Stimulated activated CD8-positive, alpha-beta memory T cell treated with anti-CD3 and anti-CD28 coated beads, Interleukin-7, amount 100 ng/mL, for 4 hours (primary cell): ENCODE results near the gene PREP.

ENCODE experiments used
- DNase-seq, 2 donors: peaks; one replicate each; pipeline ENCODE4 v3.0.0-alpha.2; 2020; ENCODE audit warnings: low read depth in 2 of 2

PREP gene

DNA sequence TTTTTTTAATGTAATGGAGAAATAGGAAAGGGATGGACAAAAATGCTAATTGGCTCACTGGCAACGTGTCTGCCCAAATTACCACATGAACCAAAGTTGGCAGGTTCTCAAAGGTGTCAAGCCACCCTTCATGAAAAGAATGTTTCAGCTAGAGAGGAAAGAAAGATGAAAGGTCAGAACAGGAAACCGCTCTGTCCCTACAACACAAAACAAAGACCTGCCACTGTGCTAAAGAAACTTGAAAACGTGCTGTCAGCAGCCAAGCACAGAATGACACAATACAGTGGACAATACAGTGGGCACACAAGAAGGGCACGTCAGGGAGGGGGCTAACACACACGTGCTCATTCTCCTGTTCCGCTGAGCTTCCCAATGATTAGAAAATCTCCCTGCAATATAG lies 4.9 kb downstream of the PREP start:
- no peak for DNase-seq

DNA sequence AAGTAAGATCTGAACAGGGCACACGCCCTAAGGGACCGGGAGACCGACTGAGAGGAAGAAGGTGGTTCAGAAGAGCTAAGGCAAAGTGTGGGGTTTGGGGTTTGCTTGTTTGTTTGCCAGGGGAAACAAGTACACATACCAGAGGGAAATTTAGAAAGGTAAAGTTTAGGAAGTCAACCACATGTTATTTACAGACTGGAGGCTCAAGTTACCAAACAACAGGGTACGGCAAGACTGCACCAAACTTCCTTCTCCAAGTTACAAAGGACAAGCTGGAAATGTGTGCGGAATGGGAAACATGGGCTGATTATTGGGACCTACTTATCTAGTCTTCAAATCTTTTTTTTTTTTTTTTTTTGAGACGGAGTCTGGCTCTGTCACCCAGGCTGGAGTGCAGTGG lies 11.2 kb downstream of the PREP start:
- DNase-seq: no peak

DNA sequence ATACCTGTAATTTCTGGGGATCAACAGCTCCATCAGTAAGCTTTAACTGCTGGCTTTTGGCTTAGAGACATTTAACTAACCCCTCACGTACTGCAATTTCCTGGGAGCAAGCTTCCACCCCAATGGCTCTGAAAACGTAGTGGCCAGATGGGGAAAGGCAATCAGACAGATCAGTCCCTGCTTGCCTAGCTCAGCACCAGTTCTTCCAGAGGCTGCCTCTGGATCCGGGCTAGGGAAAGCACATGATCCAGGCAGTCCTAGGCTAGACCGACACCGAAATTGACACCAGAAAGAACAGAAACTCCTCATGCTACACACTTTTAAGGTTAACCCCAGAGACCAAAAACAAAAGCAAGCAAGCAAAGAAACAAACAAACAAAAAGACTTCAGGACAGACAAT lies 13.3 kb downstream of the PREP start:
- DNase-seq: no peak

DNA sequence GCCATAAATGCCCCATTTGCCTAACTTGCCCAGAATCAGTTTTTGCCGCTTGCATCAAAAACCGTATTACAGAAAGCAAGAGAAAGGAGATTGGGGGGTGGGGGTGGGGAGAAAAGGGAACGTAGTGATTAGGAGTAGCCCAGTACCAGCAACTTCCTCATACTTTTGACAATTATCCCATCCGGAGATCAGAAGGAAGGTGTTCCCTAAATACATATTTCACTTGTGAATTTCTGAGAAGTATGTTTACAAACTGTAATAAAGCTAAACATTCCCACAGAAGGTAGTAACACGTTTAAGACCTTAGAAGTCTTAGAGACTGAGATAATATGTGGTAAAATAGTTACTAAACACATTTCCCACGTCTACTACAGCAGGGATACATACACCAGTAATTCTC lies 14.5 kb downstream of the PREP start:
- DNase-seq: no peak

DNA sequence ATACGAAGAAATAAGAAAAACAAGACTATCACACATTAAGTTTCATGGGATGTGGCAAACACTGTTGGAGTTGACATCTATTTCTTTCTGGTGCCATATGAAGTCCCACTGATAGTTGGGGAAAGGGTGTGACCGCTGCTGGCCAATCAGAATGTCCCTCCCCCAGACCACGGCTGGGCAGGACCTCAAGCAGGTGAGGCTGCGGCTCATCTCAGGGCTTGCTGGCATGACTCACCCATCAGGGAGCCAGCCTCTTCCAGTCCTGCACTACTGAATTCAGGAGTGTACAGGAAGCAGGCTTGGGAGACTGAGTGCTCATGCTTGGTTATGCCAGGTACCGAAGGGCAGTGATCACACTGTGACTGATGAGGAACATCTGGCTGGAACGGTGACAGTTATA lies 18.9 kb downstream of the PREP start:
- no peak for DNase-seq

DNA sequence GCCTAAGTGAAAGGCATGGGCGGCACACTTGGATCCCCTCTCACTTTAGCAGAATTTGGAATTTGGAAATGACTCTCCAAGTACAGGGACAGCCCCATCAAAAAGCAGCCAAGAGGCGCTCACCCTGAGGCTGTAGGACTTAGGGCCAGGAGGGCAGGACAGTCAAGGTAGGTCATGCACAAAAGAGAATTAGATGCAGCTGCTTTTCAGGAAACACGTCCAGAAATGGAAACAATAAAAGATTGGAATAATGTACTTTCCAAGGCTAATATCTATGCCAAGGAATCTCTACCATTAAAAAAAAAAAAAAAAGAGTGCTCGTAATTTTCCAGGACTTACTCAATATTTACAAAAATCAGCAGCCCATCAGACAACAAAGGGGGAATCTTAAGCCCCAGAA lies 19.9 kb downstream of the PREP start:
- DNase-seq: no peak

DNA sequence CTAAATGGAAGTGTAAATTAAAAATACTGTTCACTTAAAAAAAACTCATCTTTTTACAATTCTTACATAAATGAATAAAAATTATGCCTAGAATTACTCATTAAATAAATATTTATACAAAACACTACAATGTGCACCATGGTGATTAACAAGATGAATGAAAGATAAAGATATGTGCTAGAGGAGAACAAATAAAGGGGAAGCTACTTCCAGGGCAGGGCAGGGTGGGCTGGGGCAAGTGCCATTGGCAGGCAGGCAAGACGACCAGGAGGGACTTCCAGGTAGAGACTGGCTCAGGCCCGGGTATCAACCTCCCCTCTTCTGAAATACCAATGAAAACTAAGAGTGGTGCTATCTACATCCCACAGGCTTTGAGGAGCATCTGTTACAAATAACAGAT lies 20.4 kb downstream of the PREP start:
- DNase-seq: no peak

DNA sequence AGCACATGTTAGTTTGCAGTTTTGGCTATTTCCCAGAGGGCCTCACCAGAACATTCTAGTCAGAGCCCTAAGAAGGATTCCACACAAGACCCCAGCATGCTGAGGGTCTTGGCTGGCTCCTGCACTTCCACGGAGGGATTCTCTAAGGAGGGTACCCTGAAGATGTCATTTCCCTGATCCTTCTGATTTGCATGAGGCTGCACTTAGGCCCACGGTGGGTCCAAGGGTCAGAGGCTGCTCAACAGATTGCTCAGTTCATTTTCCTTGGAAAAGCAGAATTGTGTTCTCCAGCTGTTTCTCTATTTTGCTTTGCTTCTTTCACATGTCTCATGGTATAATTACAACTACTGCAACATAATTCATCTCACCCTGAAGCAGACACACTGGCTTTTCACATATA lies 22.2 kb downstream of the PREP start:
- no peak for DNase-seq

DNA sequence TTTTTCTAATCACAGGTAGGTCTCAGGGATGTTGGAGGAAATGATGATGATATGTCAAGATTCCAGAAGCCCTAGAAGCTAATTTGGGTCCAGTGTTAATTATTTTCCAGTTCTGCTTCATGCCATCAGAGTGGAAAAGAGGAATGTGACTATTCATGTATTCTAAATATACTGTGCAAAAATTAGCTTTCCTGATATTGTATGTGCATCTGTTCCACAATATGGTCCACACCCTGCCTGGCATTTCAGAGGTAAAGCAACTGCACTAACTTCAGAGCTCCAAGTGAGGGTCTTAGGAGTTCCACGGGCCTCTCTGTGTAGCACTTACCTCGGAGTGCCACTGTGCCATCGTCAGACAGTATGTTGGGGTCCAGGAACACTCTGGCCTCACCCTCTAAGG lies 27.1 kb downstream of the PREP start:
- DNase-seq: no peak

DNA sequence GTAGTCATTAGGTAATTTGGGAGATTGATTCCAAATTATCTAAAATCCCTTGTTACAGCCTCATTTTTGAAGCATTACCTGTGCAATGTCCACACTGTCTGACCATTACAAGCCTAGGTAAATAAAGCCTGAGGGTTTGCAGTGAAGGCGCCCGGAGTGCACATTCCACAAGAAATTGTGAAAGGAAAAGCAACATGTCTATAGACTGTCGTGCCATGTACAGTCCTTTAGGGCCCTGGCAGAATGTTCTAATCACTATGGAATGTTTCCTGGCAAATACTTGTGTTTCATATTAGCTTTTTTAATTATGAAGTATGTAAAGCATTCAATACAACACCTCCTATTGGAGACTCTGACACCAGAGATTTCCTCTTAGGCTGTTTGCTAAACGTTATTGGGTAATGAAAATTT lies 28.9 kb downstream of the PREP start:
- no peak for DNase-seq

DNA sequence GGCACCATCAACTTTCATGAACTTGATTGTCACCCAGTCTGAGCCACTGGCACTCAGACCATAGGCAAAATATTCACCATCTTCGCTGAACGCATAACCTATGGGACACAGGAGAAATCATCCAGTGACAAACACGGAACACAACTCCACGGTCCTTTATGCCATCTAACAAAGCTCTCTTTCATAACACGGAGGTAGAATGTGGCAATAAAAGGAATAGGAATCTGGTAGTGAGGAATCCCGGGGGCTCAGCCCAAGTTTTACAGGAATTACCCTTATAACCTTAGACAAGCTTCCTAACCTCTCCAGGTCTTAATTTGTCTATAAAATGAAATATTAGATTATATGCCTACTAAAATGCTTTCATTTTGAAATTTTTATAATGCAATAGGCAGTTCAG lies 29.4 kb downstream of the PREP start:
- DNase-seq: no peak

DNA sequence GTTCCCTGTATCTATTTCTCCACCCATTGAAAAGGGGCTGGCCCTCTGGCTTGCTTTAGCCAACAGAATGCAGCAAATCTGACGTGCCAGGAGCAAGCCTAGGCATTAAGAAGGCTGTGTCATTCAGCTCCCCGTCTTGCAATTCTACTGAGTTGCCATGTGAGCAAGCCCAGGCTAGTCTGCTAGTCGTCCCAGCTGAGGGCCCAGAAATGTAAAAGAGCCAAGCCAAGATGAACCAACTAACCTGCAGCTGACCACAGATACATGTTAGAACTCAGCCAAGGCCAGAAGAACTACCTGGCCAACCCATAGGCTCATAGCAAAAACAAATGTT lies 30.1 kb downstream of the PREP start:
- DNase-seq: no peak

DNA sequence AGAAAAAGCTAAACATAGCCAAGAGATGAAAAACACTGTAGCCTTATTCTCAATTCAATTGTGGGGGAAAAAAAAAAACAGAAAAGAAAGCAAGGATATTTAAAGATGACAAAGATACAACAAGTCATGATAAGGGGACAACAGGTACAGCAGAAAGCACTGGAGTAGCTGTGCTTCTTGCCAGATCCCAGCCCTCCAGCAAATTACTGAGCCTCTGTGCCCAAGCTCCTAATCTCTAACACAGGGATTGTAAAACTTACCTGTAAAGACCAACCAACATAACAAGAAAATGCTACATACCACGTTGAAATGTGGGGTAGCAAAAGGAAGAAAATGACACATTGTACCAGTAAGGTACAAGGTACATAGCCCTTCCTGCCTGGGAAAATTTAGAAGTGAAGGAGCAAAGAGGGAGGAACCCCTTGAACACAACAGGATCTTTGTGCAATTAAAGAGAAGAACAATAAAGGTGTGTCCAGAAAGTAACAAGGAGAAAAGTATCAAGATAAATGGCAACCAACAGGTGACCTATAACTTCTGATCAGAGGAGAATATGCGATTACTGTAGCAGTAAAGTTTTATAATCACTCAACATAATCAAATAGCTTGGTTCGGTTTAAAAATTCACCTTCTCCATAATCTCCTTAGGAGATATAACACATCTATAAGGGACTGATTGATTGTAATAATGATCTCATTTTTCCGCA lies 30.6 kb downstream of the PREP start:
- no peak for DNase-seq

DNA sequence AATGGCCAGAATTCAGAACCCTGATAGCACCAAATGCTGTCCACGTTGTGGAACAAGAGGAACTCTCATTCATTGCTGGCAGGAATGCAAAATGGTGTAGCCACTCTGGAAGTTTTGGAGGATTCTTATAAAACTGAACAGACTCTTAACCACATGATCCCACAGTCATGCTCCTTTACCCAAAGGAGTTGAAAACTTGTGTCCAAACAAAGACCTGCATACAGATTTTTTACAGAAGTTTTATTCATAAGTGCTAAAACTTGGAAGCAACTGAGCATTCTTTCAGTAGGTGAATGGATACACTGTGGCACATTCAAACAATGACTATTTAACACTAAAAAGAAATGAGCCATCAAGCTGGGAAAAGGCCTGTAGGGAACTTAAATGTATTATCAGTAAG lies 32.5 kb downstream of the PREP start:
- DNase-seq: no peak

DNA sequence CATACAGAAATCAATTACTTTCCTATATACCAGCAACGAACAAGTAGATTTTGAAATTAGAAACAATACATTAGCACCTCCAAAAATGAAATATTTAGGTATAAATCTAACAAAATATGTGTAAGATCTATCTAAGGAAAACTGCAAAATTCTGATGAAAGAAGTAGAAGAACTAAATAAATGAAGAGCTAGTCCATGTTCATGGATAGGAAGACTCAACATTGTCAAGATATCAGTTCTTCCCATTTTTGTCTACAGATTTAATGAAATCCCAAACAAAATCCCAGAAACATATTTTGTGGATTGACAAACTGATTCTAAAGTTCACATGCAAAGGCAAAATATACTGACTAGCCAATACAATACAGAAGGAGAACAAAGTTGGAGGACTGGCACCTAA lies 33.7 kb downstream of the PREP start:
- DNase-seq: no peak

DNA sequence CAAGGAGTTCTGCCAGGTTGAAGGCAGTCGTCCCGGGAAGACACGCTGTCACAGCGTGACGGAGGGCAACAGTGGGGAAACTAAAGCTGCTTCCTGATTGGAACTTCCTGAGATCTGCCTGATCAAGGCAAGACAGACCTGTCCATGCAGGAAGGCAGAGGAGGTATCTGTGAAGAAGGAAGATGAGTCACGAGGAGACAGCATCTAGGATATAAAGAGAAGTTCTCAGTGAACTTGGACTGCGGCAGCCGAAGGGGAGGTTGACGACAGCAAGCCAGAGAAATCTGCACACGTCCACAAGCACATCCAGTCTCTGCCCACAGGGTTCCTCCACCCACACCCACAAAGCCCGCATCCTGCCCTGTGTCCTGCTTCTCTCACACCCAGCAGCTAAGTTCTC lies 38.6 kb downstream of the PREP start:
- DNase-seq: no peak

DNA sequence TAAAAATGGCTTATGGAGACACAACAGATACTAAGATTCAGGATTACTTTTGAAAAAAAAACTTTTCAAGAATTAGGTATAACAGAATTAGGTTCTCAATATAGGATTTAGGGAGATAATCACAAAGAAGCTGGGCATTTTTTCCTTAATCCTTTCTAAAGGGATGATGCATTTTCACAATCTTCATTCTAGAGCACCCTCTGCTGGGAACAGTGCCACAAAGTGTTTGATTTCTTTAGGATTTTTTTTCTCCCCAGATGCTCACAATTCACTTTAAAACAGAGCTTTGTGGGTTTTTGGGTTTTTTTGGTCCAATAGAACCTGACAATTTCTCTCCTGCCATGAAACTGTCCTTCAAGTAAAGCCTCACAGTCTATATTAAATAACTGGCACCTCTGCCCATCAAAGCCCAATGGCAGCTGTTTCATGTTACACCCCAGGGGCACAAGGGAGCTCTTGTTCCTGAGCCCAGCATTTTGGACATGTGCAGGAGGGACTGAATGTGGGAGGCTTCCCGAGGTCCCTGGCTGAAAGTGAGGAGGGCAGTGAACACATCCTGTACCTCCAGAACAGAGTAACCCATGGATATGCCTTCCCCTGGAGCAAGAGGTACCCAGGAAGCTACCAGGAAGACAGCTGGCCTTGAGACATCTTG lies 39.7 kb downstream of the PREP start:
- no peak for DNase-seq

DNA sequence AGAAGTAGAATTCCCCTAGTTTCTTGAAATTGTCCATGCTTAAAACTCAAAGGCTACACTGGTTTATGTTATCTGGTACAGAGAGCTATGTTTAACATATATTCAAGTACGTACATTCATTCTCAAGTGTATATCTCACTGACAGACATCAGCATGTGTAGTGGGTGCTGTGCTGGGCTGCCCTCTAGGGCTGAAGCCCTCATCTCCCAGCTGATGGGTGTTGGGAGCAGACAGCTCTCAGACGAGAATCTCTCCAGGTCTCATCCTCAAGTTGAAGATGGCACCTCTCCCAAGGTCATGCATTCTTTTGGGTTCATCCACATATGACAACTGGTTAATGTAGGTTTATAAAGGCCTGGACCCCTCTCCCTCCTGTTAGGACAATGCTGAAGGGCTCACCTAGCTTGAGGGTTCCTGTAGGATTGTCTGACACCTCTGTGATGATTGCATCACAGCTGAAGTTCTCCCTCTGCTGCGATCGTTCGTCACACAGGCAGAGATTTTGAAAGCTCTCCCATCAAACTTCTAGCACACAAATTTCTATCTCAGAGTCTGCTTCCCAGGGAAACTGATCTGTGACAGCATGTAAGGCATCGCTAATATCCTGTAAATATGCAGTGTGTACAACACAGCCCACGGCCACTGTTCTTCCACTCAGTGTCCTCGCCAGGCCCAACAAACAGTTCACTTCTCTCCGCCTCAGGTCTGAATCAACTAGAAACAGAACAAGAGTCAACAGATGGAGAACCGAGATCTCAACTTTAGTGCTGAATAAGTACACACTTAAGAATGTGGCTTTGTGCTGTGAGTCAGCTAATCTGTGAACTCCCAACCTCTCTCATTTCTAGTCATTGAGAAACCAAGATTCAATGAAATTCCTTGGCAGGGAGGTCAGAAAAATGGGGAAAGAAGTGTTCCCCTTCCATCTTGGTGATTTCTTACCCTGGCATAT lies 43.2 kb downstream of the PREP start:
- no peak for DNase-seq

DNA sequence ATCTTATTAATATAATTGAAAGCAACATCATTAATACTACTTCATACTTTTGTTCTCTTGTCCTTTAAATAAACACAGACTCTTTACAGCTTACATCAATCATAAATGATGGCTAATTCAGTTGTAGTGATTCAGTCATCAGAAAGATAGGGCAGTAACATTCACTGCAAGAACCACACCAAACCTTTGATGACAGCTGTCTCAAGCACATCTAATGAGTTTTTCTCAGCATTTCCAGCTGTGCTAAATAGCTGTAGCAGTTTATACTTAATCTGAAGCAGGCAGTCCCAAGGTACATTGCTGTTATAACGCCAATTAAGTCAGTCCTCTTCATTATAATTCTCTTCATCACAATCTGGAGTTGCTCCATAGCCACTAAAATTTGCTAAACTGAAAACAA lies 45.7 kb downstream of the PREP start:
- DNase-seq: no peak

DNA sequence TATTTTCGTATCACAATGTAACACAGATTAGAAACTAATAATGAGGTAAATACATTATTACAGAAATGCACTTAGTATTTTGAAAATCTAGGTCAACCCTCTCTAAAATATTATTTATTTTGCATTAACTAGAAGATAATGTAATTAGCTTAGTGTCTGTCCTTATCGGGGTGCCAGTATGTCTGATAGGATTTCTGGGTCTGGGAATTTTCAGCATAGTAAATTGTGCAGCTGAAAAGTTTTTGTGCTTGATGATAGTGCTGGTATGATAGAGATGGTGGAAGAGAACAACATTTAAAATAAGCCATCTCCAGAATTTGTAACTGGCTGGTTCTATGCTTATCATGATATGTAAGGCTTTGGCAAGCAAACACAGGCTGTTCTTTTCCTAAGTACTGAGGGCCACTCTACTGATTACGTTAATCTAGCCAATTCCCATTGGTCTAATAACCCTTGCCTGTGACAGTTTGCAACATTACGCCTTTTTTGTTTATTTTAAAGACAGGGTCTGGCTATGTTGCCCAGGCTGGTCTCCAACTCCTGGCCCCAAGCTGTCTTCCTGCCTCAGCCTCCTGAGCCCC lies 50.8 kb downstream of the PREP start:
- no peak for DNase-seq

DNA sequence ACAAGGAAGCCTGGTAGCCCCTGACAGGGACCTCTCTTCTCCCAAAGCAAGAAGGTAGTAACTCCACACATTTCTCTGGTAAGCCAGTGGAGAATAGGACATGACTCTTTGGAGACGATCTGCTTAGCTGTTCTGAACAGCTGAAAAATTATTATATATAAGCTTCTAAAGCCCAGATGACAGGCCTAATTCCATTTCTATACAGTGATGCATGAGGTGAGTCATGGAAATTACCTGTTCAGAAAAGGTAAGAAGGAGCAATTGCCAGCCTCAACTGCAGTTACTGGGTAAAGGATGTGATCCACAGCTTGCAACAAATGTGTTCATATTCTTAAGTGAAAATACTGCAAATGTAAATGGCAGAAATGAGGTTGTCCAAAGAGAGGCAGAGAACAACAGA lies 54.0 kb downstream of the PREP start:
- DNase-seq: no peak

DNA sequence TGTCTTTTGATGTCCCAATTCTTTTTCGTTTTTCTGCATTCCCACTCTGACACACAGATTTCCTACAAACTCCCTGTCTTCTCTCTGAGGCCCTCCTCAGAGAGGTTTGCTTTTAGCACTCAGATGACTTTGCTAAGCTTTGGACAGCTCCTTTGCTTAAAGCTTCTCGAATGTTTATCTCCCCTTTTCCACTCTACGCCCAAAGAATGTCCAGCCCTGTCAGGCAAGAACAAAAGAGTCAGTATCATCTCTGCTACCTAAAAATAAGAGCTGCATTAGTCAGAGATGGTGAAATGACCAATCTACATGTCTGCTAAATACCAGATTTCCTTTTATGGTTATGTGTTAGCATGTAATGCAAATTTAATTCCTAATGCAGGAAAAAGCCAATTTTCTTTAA lies 56.8 kb downstream of the PREP start:
- DNase-seq: no peak

DNA sequence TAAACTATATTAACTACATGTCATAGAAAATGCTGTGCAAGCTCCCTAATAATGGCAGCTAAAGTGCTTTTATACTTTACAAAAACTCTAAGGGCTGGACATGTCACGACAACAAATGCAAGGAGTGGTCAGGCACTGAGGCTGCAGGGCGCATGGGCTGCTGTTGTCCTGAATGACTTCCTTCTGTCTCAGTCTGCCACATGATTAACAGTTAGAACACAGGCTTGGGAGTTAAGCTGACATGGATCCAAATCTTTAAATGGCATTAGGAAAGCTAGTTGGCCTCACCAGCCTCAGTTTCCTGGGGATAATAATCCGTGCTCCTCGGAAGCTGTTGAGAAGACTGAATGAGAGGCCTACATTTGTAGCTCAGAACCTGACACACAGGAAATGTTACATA lies 57.4 kb downstream of the PREP start:
- no peak for DNase-seq
